GM21381 (cell line): ENCODE results near the gene CD300A.
"Not testable (repeated sequence)": the region's sequence is repeated elsewhere in the genome, so short reads cannot be mapped to it uniquely, and the experiment has no call there.

ENCODE experiments used
- ATAC-seq: cut with Tn5 transposase; IDR thresholded peaks from one replicate; pipeline ENCODE4 v1.9.1; 2021; ENCODE audit warnings: mild to moderate bottlenecking, moderate library complexity; ENCODE audit not compliant: unreplicated experiment

CD300A gene

DNA sequence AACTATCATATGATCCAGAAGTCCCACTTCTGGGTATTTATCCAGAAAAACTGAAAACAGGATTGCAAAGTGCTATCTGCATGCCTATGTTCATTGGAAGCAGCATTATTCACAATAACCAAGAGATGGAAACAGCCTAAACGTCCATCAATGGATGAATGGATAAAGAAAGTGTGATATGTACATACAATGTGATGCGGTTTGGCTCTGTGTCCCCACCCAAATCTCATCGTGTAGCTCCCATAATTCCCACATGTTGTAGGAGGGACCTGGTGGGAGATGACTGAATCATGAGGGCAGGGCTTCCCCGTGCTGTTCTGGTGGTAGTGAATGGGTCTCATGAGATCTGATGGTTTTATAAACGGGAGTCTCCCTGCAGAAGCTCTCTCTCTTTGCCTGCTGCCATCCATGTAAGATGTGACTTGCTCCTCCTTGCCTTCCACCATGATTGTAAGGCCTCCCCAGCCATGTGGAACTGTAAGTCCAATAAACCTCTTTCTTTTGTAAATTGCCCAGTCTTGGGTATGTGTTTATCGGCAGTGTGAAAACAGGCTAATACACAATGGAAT, 52.1 kb downstream of the CD300A start:
- ATAC-seq = not testable (repeated sequence)

DNA sequence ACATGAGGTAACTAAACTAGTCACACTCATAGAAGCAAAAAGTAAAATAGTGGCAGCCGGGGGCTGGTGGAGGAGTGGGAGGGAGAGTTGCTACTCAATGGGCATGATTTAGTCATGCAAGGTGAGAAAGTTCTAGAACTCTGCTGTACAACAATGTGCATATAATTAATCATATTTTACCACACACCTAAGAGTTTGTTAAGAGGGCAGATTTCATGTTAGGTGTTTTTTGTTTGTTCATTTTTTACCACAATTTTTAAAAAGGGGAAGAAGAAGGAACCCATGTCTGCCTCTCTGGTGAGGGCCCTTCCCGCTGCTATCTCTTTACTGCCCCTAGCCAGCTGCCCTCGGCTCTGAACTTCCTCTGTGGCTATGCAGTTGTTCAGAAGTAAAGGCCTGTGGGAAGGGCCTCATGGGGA, 53.6 kb downstream of the CD300A start:
- no peak for ATAC-seq

DNA sequence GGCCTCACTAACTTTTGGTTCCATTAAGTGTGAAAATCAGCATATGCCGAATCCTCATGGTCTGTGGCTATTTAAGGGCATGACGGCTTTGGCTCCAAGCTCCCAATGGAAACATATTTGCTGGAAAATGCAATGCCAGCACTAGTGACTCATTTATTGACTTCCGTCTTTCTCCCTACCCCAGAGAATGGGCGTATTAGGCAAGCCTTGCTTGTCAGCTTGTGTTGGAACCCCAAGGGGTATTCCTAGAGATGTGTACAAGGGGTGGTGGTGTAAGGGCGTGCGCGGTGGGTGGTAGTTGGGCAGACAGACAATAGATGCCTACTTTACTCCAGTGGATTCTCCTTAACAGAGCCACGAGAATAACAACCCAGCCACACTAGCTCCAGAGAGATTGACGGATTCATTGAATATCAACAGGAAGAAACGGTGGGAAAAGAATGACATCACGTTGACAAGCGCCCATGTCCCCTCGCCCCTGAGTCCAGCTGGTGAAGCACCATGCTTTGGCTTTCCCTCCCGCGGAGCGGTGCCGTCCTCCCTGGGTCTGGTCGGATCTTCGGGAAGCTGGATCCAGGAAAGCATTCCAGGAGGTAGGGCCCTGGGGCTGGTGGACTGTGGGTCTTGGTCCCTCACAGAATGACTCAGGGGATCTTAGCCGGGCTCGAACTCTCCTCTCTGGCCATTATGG, 54.5 kb downstream of the CD300A start:
- ATAC-seq = no peak

DNA sequence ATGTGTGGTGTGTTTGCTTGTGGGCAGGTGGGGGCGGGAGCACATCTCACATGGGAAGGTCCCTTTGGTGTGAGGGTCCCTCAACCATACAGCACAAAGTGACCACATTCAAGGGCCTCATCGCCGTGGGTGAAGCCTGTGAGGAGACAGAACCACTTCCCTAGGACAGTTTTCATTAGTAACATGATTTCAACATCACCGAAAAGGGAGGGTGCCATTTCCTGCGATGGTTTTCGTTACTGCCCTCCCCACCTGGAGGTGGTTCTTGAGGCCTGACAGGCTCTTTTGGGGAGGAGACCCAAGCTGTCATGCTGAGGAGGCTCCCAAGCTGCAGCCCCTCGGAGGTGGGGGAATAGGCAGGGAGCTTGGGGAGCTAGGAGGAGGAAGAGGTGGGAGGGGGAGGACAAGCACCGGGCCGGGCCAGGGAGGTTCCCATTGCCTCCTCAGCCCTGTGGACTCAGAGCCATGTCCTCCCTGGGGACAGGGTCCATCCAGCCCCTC, 55.3 kb downstream of the CD300A start:
- ATAC-seq = no peak

DNA sequence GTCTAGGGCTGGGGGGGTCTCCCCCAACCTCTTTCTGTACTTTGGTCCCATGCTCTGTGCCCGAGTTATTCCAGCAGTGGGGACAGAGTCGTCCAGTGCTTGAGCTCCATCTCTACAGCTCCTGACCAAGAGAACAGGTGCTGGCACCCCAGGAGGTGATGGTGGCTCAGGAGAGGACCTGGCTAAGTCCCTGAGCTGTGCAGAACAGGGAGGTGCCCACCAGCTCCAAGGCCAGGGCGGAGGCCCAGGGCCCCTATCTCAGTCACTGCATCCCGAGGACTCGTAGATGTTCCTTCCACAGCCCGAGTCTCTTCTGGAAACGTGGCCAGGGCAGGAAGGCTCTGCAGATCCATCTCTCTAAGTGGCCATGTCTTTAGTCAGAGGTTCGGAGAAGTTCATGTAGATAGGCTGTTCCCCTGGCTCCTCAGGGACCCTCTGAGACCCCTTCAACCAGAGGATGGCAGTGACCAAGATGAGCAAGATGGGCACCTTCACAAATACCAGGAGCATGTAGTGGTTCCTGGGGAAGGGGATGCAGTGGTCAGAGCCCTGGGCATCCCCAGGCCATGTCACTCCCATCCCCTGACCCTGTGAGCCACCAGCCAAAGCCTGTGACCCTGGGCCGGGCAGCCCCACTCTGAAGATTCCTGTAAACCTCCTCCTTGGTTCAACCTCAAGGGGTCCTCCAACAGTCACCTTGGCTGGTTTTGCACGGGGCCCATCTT, 56.1 kb downstream of the CD300A start:
- no peak for ATAC-seq

DNA sequence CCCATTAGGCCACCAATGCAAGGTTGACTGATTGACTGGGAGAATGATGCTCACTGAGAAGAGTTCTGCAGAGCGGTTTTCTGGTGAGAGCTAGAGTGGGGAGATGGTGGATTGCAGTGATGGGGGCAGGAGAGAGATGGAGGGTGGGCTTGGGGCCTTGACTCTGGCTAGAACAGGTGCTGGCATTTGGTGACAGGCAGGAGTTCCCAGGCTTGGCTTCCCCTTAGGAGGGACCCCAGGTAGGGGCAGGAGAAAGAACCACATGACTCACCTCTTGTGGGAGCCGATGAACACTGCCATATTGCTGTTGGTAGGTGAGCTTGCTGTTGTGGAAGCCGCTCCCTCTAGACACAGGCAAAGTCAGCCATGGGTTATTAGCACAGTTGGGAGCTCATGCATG, 56.9 kb downstream of the CD300A start:
- no peak for ATAC-seq

DNA sequence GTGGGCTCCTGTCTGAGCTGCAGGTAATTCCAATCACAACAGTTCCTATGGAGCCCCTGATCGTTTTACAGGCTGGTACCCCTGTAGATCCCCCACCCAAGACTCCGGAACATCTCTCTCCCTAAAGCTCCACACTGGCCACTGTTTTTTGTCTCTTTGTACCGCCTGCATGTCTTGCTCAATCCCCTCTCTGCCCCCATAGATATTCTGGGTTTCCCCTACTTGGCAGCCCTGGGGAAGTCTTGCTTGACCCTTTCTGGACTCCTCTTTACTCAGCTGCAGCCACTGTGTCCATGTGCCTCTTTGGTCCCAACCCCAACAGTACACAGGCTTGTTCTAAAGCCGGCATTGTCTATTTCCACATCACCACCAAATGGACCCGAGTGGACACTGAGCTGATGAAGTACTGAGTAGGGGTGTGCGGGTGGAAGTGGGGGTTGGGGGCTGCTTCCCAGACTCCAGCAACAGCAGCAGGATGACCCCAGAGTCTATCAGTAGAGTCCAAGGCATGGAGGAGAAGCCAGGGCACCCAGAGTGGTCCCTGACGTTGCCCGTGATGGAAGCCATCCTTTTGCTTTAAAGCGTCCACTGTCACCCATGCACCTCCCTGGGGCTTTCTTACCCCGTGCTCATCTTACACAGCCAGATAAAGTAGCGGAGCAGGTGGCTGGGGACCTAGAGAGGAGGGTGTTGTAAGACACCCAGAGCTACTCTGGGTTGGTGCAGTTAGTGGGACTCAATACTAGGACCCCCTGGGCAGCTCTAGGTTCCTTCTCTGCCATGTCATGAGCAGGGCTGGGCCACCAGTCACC, 58.4 kb downstream of the CD300A start:
- ATAC-seq = no peak

DNA sequence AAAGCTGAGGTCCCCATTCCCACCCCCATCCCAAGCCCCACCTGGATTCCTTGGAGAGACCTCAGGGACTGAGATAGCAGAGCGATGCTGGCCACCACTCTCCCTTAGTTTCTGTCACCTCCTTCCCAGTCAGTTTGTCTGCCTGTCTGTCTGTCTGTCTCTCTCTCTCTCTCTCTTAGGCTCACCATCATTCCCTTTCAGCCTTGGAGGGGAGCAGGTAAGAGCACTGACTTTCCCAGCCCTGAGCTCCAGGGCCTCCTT, 59.0 kb downstream of the CD300A start:
- ATAC-seq = no peak

DNA sequence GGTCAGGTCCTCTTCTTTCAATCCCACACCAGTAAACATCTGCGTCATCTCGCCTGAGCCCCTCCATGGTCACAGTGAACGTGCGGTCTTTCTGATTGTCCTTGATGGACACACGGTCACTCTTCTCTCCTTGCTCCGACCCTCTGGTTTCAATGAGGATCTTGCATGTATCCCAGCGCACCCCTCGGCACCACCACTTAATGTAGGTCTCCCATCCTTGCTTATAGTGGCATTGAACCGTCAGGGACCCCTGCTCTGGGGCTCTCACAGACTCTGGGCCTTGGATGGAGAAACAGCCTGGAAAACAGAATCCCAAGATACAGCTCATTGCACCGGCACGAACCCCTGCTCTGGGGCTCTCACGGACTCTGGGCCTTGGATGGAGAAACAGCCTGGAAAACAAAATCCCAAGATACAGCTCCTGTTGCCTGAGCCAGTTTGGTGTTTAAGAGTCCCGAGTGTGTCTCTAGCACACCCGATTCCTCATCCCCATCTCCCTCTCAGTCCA, 59.4 kb downstream of the CD300A start:
- no peak for ATAC-seq

DNA sequence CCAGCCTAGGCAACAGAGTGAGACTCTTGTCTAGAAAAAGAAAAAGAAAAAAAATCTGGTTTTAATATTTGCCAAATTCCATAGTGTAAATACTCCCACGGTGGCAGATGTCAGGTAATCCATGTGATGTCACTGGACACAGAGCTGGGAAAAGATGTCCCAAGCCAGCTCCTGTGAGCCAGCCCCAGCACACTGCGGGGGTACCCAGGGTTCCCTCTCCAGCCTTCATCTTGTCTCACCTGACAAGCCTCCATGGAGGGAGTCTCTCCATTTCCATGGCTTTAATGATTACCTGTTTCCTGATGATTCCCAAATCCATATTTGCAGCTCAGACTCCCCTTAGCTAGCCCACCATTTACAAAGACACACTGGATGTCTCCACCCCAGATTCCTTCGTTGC, 60.2 kb downstream of the CD300A start:
- ATAC-seq = no peak

DNA sequence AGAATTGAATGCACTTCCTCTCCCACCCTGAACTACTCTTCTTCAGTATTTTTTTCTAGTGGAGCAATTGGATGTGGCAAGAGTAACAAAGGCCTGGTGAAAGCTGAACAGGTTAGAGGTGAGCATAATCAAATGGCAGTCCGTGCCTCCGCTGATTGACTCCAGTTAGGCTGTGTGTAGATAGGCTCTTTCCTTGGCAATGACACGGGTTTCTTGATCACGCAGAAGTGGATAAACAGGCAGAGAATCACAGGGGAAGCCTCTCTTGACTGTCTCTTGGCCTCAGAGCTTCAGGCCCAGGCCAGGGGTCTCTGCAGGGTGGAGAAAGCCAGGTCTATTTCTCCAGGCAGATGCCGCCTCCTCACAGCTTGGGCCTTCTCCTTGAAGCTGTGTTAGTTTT, 60.6 kb downstream of the CD300A start:
- no peak for ATAC-seq

DNA sequence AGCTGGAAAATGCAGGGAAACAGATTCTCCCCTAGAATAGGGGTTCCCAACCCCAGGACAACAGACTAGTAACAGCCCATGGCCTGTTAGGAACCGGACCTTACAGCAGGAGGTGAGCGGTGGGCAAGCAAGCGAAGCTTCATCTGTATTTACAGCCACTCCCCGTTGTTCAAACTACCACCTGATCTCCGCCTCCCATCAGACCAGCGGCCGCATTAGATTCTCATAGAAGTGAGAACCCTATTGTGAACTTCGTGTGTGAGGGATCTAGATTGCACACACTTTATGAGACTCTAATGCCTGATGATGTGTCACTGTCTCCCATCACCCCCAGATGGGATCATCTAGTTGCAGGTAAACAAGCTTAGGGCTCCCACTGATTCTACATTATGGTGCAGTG, 61.3 kb downstream of the CD300A start:
- ATAC-seq = no peak

DNA sequence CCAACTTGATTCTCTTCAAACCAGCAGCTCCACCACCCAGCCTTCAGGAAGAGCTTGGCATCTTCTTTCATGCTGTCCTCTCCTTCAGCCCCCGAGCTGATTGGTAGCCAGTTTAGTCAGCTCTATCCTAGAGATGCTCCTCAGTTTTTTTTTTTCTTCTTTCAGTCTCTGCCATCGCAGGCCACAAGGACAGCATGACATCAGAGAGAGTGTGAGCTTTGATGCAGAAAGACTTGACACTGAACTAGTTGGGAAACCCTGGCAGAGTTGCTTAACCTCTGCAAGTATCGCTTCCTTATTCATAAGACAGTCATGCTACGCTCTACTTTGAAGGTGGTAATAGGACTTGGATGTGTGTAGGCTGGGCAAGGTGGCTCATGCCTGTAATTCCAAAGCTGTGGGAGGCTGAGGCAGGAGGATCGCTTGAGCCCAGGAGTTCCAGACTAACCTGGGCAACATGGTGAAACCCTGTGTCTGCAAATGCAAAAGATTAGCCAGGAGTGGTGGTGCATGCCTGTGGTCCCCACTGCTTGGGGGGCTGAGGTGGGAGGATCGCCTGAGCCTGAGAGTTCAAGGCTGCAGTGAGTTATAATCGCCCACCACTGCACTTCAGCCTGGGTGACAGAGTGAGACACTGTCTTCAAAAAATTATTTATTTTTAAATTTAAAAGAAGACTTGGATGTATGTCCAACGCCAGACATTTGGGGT, 62.2 kb downstream of the CD300A start:
- peak; percentile 85 for ATAC-seq

DNA sequence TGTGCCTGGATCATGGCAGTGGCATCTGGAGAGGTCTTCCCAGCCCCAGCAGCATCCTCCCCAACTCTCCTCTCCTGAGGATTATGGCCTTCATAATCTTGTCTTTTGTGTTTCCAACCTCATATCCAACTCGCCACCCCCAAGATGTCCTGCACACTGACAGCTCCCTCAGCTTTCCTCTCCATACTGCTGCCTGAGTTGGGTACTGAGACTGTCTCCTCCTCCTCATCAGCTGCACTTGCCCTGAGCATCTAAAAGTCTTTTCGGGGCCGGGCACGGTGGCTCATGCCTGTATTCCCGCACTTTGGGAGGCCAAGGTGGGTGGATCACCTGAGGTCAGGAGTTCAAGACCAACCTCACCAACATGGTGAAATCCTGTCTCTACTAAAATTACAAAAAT, 62.8 kb downstream of the CD300A start:
- ATAC-seq = no peak

DNA sequence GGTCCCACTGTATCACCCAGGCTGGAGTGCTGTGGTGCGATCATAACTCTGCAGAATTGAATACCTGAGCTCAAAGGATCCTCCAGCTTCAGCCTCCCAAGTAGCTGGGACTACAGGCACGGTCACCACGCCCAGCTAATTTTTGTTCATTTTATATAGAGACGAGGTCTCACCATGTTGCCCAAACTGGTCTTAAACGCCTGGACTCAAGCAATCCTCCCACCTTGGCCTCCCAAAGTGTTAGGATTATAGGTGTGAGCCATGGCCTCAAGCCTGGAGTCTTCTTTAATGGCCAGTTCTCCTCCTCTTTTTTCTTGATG, 64.4 kb downstream of the CD300A start:
- no peak for ATAC-seq

DNA sequence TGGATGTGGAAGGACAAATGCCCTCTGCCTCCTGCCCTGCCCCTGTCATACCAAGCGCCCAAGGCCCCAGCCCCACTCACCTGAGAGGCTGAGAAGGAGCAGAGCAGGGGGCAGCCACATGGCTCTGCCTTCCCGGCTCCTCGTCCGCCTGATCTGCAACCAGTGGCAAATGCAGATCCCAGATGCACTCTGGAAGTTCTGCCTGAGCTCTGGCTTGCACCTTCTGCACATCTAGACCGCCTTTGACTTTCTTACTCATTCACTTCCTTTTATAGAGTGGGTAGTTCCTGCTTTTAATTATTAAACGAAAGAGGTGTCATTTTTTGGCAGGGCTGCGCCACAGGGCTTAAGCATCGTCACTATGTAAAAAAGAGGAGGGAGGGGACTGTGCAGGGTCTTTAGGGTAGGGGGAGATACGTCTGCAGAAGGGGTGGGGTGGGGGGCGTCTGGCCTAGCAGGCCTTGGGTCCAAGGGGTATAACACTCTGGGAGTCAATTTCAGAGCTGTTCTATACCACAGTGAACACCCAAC, 64.9 kb downstream of the CD300A start, which contains the start of gene CD300LB:
TSS of gene CD300LB (minus strand) at position 245 of the 531 bp plus-strand sequence. CDS start at position 120, 125 bp downstream.
- ATAC-seq = no peak

DNA sequence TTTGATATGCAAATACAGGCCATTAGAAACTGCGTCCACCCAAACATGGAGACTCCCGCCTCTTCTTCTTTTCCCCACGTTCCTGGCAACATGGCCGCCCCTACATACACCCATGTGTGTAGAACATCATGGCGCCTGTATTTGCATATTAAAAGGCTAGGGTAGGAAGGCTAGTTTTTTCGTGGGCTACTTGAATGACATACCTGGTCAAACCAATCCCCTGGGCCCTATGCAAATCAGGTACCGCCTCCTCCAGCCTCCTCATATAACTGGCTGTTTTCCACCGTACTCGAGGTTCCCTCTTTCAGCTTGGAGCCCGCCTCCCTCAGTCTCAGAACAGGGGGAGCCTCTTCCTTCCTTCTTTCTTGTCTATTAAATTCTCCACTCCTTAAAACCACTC, 65.7 kb downstream of the CD300A start:
- no peak for ATAC-seq
